Measurements from ENCODE around the gene AKAP17A.

GRCh38 chrX:1623691-1624090 is 32.3 kb downstream of the AKAP17A start:
- TF ChIP-seq CTCF (conservative IDR thresholded peaks at IDR 0.05) (no peak), EZH2 (IDR thresholded peaks at IDR 0.05; ENCODE audit: low read depth) (no peak)
